ENCODE data around the gene TPRG1. TPM values are rescaled to one million over a fixed set of nuclear protein-coding genes. Genes with fewer than 3 reads are reported as not detected.

Gene TPRG1
- total and polyA plus RNA-seq, 4 donors = 1.0 to 46.6 (median 6.9) TPM

DNA sequence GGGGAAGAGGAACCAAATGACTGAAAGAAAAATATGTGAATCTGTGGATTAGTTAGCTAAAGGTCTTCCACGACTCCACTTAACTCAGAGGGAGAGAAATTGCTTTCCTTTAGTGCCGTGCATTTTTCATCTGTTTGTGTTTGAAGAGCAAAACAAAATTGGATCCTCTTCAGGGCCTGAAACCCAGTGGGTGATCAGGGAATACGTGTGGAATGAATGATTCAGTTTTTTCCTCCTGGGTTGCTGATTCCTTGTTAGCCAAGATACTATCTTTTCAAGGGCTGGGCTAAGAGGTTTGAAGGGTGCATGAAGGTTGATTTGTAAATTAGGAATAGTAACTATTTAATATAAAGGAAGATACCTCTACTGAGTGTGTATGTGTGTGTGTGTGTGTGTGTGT is 61.0 kb downstream of the TPRG1 start:
- H3K27me3 ChIP-seq (ENCODE audit: control insufficient read depth in 4 of 4, insufficient read depth in 4 of 4, low read length in 3 of 4) = no peaks in the 10 kb centered on the region
- H3K27ac ChIP-seq (ENCODE audit: low read depth in 1 of 2, low read length in 2 of 2) = no peak overlapping the region
- no peaks in the 10 kb centered on the region for H3K36me3 ChIP-seq (ENCODE audit: control insufficient read depth in 4 of 4, insufficient read depth in 3 of 4, low read depth in 1 of 4, low read length in 3 of 4)
- WGBS = 86% methylated on average over 3 of the region's 3 CpGs
- H3K4me3 ChIP-seq (ENCODE audit: low read depth in 1 of 3, low read length in 3 of 3) = no peak overlapping the region
- no peak overlapping the region for H3K9ac ChIP-seq (ENCODE audit: low read depth in 1 of 2, low read length in 2 of 2)
- DNase-seq (ENCODE audit: low spot score) = no peak
- H3K9me3 ChIP-seq (ENCODE audit: control insufficient read depth in 4 of 4, low read length in 3 of 4) = no peaks in the 10 kb centered on the region
- no peak for TF ChIP-seq NR2F2 (IDR thresholded peaks at IDR 0.05)
- TF ChIP-seq, protein P1, sequence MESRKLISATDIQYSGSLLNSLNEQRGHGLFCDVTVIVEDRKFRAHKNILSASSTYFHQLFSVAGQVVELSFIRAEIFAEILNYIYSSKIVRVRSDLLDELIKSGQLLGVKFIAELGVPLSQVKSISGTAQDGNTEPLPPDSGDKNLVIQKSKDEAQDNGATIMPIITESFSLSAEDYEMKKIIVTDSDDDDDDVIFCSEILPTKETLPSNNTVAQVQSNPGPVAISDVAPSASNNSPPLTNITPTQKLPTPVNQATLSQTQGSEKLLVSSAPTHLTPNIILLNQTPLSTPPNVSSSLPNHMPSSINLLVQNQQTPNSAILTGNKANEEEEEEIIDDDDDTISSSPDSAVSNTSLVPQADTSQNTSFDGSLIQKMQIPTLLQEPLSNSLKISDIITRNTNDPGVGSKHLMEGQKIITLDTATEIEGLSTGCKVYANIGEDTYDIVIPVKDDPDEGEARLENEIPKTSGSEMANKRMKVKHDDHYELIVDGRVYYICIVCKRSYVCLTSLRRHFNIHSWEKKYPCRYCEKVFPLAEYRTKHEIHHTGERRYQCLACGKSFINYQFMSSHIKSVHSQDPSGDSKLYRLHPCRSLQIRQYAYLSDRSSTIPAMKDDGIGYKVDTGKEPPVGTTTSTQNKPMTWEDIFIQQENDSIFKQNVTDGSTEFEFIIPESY (IDR thresholded peaks at IDR 0.05) = no peak
- no peak for TF ChIP-seq YY1 (IDR thresholded peaks at IDR 0.05)
- TF ChIP-seq HNF4G (IDR thresholded peaks at IDR 0.05) = no peak
- TF ChIP-seq FOXA1 (IDR thresholded peaks at IDR 0.05) = no peak
- no peak for TF ChIP-seq FOXA2 (IDR thresholded peaks at IDR 0.05)
- no peak for TF ChIP-seq RXRA (IDR thresholded peaks at IDR 0.05)
- no peak for TF ChIP-seq GABPA (IDR thresholded peaks at IDR 0.05 in 1 of 2, conservative IDR thresholded peaks at IDR 0.05 in 1 of 2)
- no peak for TF ChIP-seq EGR1 (IDR thresholded peaks at IDR 0.05; ENCODE audit: low read depth in 2 of 2)
- TF ChIP-seq, protein P2, sequence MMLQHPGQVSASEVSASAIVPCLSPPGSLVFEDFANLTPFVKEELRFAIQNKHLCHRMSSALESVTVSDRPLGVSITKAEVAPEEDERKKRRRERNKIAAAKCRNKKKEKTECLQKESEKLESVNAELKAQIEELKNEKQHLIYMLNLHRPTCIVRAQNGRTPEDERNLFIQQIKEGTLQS (IDR thresholded peaks at IDR 0.05) = no peak
- TF ChIP-seq SP1 (IDR thresholded peaks at IDR 0.05) = no peak
- H3K4me1 ChIP-seq (ENCODE audit: control insufficient read depth in 4 of 4, insufficient read depth in 4 of 4, low read length in 3 of 4) = no peaks in the 10 kb centered on the region

DNA sequence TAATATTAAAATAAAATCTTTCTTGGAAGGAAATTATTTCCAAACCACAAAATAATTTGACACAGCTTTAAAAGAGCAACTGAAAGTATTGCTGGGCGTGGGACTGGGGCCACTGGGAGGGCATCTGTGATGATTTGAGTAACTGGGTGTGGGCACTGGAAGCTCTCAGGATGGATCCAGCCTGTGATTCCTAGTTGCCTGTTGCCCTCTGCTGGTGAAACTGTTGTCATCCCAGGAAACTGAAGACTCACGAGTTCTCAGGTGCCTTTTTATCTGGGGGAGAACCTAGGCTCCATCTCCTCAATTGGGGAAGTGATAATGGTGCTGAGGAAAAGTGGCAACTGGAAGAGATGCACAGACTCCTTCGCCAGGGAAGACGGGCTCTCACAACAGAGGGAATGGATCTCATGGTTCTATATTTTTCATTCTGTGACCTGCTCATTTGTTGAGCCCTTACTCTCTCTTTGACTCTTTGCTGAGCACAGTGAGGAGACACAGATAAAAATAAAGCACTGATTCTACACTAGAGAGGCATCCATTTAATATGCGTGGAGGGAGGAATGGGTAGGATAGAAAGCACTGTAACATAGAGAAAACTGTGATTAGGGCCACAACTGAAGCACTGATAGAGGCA is 61.6 kb downstream of the TPRG1 start:
- no peak for DNase-seq (ENCODE audit: low spot score)
- 52% methylated on average over 5 of the region's 5 CpGs for WGBS
- no peak overlapping the region for H3K27ac ChIP-seq (ENCODE audit: low read depth in 1 of 2, low read length in 2 of 2)
- no peaks in the 10 kb centered on the region for H3K4me1 ChIP-seq (ENCODE audit: control insufficient read depth in 4 of 4, insufficient read depth in 4 of 4, low read length in 3 of 4)
- no peaks in the 10 kb centered on the region for H3K9me3 ChIP-seq (ENCODE audit: control insufficient read depth in 4 of 4, low read length in 3 of 4)
- no peaks in the 10 kb centered on the region for H3K27me3 ChIP-seq (ENCODE audit: control insufficient read depth in 4 of 4, insufficient read depth in 4 of 4, low read length in 3 of 4)
- H3K4me3 ChIP-seq (ENCODE audit: low read depth in 1 of 3, low read length in 3 of 3) = no peak overlapping the region
- no peaks in the 10 kb centered on the region for H3K36me3 ChIP-seq (ENCODE audit: control insufficient read depth in 4 of 4, insufficient read depth in 3 of 4, low read depth in 1 of 4, low read length in 3 of 4)
- H3K9ac ChIP-seq (ENCODE audit: low read depth in 1 of 2, low read length in 2 of 2) = no peak overlapping the region
- no peak for TF ChIP-seq FOXA1 (IDR thresholded peaks at IDR 0.05)
- TF ChIP-seq, protein P3, sequence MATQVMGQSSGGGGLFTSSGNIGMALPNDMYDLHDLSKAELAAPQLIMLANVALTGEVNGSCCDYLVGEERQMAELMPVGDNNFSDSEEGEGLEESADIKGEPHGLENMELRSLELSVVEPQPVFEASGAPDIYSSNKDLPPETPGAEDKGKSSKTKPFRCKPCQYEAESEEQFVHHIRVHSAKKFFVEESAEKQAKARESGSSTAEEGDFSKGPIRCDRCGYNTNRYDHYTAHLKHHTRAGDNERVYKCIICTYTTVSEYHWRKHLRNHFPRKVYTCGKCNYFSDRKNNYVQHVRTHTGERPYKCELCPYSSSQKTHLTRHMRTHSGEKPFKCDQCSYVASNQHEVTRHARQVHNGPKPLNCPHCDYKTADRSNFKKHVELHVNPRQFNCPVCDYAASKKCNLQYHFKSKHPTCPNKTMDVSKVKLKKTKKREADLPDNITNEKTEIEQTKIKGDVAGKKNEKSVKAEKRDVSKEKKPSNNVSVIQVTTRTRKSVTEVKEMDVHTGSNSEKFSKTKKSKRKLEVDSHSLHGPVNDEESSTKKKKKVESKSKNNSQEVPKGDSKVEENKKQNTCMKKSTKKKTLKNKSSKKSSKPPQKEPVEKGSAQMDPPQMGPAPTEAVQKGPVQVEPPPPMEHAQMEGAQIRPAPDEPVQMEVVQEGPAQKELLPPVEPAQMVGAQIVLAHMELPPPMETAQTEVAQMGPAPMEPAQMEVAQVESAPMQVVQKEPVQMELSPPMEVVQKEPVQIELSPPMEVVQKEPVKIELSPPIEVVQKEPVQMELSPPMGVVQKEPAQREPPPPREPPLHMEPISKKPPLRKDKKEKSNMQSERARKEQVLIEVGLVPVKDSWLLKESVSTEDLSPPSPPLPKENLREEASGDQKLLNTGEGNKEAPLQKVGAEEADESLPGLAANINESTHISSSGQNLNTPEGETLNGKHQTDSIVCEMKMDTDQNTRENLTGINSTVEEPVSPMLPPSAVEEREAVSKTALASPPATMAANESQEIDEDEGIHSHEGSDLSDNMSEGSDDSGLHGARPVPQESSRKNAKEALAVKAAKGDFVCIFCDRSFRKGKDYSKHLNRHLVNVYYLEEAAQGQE (IDR thresholded peaks at IDR 0.05) = no peak
- no peak for TF ChIP-seq EGR1 (IDR thresholded peaks at IDR 0.05; ENCODE audit: low read depth in 2 of 2)
- no peak for TF ChIP-seq SP1 (IDR thresholded peaks at IDR 0.05)
- TF ChIP-seq, protein P4, sequence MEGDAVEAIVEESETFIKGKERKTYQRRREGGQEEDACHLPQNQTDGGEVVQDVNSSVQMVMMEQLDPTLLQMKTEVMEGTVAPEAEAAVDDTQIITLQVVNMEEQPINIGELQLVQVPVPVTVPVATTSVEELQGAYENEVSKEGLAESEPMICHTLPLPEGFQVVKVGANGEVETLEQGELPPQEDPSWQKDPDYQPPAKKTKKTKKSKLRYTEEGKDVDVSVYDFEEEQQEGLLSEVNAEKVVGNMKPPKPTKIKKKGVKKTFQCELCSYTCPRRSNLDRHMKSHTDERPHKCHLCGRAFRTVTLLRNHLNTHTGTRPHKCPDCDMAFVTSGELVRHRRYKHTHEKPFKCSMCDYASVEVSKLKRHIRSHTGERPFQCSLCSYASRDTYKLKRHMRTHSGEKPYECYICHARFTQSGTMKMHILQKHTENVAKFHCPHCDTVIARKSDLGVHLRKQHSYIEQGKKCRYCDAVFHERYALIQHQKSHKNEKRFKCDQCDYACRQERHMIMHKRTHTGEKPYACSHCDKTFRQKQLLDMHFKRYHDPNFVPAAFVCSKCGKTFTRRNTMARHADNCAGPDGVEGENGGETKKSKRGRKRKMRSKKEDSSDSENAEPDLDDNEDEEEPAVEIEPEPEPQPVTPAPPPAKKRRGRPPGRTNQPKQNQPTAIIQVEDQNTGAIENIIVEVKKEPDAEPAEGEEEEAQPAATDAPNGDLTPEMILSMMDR (IDR thresholded peaks at IDR 0.05; ENCODE audit: low read depth, low read length, missing input control) = peak; percentile 45
- TF ChIP-seq, protein P2 (IDR thresholded peaks at IDR 0.05) = no peak
- TF ChIP-seq FOXA2 (IDR thresholded peaks at IDR 0.05) = no peak
- TF ChIP-seq RAD21 (IDR thresholded peaks at IDR 0.05) = peak; percentile 73 to 82
- no peak for TF ChIP-seq NR2F2 (IDR thresholded peaks at IDR 0.05)

Data from liver (tissue), 9 donors.